Peyer's patch (tissue), 4 donors: ENCODE data around the gene RPS27L.

Experiments
- CTCF ChIP-seq, 6 experiments: fragments of 450-650 bp in 4 of 6; fragments of 200-600 bp in 2 of 6; sonication (generic) in 1 of 6; IDR thresholded peaks; one replicate each; pipeline ENCODE4 v1.5.1; 2017 to 2019; ENCODE audit warnings: antibody characterized with exemption in 6 of 6, mild to moderate bottlenecking in 3 of 6, moderate library complexity in 1 of 6
- POLR2A ChIP-seq, 2 donors: fragments of 450-650 bp; IDR thresholded peaks; one replicate each; pipeline ENCODE4 v1.5.1; 2017; ENCODE audit warnings: antibody characterized with exemption in 2 of 2, mild to moderate bottlenecking in 2 of 2, moderate library complexity in 2 of 2

GRCh38 chr15:63114465-63114864, 42.8 kb downstream of the RPS27L start:
- TF ChIP-seq CTCF (IDR thresholded peaks at IDR 0.05): no peak
- no peak for TF ChIP-seq POLR2A (IDR thresholded peaks at IDR 0.05)
